Fibroblast of skin of right biceps (primary cell): ENCODE measurements around the gene CPA2.

Source experiments
- DNase-seq: peaks from one replicate; pipeline ENCODE4 v3.0.0-alpha.2; 2013

The CPA2 gene

DNA sequence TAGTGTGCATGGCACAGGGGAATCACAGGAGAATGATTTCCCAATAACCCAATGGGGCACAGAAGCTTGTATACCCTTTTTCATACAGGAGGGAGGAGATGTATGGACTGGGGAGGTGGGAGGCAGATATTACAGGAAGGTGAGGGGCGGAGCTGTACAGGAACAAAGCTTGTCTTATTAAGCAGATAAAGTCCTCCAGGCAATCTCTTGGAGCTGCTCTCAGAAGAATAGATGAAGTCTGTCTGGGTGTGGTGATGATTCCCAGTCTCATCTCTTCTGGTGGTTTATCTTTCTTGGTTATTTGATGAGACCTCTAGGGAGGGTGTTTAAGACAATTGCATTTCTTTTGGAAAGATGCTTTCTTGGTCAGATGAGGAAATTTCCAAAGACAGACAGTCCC lies 52.9 kb downstream of the CPA2 start:
- DNase-seq = no peak

- peak; percentile 49 for DNase-seq
Measured at GRCh38 chr7:130321542-130322229, 55.0 kb downstream of the CPA2 start.

- no peak for DNase-seq
Measured at GRCh38 chr7:130322615-130323014, 56.0 kb downstream of the CPA2 start.

GRCh38 chr7:130324306-130324943 lies 57.8 kb downstream of the CPA2 start:
- DNase-seq = peak; percentile 18

DNA sequence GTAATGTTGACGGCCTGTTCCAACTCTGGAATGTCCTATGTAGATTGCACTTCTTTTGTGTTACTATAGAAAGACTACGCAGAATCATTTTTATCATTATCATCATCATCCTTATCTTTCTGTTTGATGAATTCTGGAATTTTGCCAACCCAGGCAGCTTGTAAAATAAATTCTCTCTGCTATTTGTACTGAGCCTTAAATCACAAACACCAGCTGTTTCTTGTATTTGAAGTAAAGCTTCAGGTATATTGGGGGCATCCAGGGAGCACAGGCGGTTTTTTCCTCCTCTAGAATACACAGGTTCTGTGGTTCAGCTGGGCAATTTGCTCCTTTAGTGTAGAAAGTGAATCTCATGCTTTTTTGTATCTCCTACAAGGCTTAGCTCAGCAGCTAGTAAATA lies 63.0 kb downstream of the CPA2 start:
- no peak for DNase-seq

- DNase-seq = no peak
Measured at GRCh38 chr7:130332259-130333053, 65.8 kb downstream of the CPA2 start.

- DNase-seq = no peak
Measured at GRCh38 chr7:130333832-130334231, 67.2 kb downstream of the CPA2 start.

DNA sequence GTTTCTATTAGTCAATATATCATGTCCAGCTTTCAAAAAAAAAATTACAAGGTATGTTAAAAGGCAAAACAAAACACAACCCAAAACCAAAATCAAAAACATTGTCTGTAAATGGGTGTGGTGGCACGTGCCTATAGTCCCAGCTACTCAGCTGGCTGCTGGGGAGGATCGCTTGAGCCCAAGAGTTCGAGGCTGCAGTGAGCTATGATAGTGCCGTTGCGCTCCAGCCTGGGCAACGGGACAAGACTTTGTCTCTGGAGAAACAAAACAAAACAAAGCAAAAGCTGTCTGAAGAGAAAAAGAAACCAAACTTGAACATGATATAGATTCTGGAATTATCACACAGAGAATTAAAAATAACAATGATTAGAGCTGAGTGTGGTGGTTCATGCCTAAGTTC lies 67.6 kb downstream of the CPA2 start:
- no peak for DNase-seq

- no peak for DNase-seq
Measured at GRCh38 chr7:130337410-130337971, 70.8 kb downstream of the CPA2 start.

DNA sequence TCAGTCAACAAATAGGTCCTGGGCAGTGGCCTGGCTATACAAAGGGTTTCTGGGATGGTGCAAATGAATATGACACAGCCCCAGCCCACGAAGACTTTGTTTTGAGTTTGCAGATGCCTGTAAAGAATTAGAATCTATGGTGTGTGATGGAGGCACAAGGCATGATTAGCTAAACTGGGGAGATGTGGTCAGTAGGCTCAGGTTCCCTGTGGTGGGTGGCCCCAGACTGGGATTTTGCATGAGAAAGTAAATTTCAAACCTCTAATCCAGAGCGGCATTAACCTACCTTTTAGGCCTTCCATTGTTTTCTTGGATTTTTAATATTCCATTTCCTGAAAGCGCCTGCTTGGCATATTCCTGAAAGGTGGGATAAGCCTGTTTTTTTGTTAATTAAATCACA lies 71.6 kb downstream of the CPA2 start:
- no peak for DNase-seq
